Measurements from ENCODE around the gene CENPU.

CENPU gene

GRCh38 chr4:184702114-184702513 lies 31.8 kb downstream of the CENPU start:
- DNase-seq, result no peak

GRCh38 chr4:184699941-184700340 lies 34.0 kb downstream of the CENPU start:
- no peak for DNase-seq

- DNase-seq, result no peak
Observed at GRCh38 chr4:184697956-184698355, 35.9 kb downstream of the CENPU start.

- DNase-seq, result no peak
Observed at GRCh38 chr4:184695178-184695896, 38.6 kb downstream of the CENPU start.

- no peak for DNase-seq
Observed at GRCh38 chr4:184694412-184694956, 39.4 kb downstream of the CENPU start.

- DNase-seq, result no peak
Observed at GRCh38 chr4:184693056-184693455, 40.8 kb downstream of the CENPU start.

- no peak for DNase-seq
Observed at GRCh38 chr4:184689681-184690080, 44.2 kb downstream of the CENPU start.

- DNase-seq, result no peak
Observed at GRCh38 chr4:184688447-184688846, 45.4 kb downstream of the CENPU start.

GRCh38 chr4:184688005-184688404 lies 45.9 kb downstream of the CENPU start:
- no peak for DNase-seq

- DNase-seq, result no peak
Observed at GRCh38 chr4:184684491-184685189, 49.3 kb downstream of the CENPU start.

GRCh38 chr4:184681916-184682315 lies 52.0 kb downstream of the CENPU start:
- no peak for DNase-seq

- no peak for DNase-seq
Observed at GRCh38 chr4:184680698-184681097, 53.2 kb downstream of the CENPU start.

- no peak for DNase-seq
Observed at GRCh38 chr4:184675821-184676492, 57.9 kb downstream of the CENPU start.

GRCh38 chr4:184675018-184675417 lies 58.9 kb downstream of the CENPU start:
- no peak for DNase-seq

- DNase-seq, result no peak
Observed at GRCh38 chr4:184674011-184674410, 59.9 kb downstream of the CENPU start.

- DNase-seq, result no peak
Observed at GRCh38 chr4:184672741-184673140, 61.2 kb downstream of the CENPU start.

- DNase-seq, result no peak
Observed at GRCh38 chr4:184671101-184671500, 62.8 kb downstream of the CENPU start.

- DNase-seq, result no peak
Observed at GRCh38 chr4:184669251-184669650, 64.6 kb downstream of the CENPU start.

GRCh38 chr4:184668511-184669114 lies 65.3 kb downstream of the CENPU start:
- no peak for DNase-seq

- no peak for DNase-seq
Observed at GRCh38 chr4:184668096-184668495, 65.8 kb downstream of the CENPU start.

GRCh38 chr4:184666670-184667069 lies 67.2 kb downstream of the CENPU start:
- no peak for DNase-seq

GRCh38 chr4:184664445-184665210 lies 69.3 kb downstream of the CENPU start:
- no peak for DNase-seq

GRCh38 chr4:184662236-184662635 lies 71.7 kb downstream of the CENPU start:
- DNase-seq, result no peak

All from NCI-H510A (cell line).